Activated gamma-delta T cell treated with anti-CD3 and anti-CD28 coated beads, Interleukin-2, amount 50 U/mL, for 16 hours (primary cell): Measurements from ENCODE around the gene CCDC88C.

Experiments
- DNase-seq: peaks from one replicate; pipeline ENCODE4 v3.0.0-alpha.2; 2020; ENCODE audit warnings: low read depth

The CCDC88C gene

GRCh38 chr14:91363776-91364523, 53.7 kb downstream of the CCDC88C start:
- no peak for DNase-seq

GRCh38 chr14:91361233-91361811, 56.3 kb downstream of the CCDC88C start:
- no peak for DNase-seq

GRCh38 chr14:91360490-91361232, 57.0 kb downstream of the CCDC88C start:
- no peak for DNase-seq

- DNase-seq, result no peak
Measured at GRCh38 chr14:91358654-91359220, 58.9 kb downstream of the CCDC88C start.

- DNase-seq, result no peak
Measured at GRCh38 chr14:91358025-91358319, 59.6 kb downstream of the CCDC88C start.

GRCh38 chr14:91357272-91358024, 60.2 kb downstream of the CCDC88C start:
- no peak for DNase-seq

GRCh38 chr14:91356181-91356763, 61.3 kb downstream of the CCDC88C start:
- no peak for DNase-seq

GRCh38 chr14:91354979-91355685, 62.5 kb downstream of the CCDC88C start:
- DNase-seq, result no peak

GRCh38 chr14:91354221-91354916, 63.3 kb downstream of the CCDC88C start:
- DNase-seq, result no peak

- DNase-seq, result no peak
Measured at GRCh38 chr14:91352728-91353692, 64.6 kb downstream of the CCDC88C start.

GRCh38 chr14:91352053-91352452, 65.6 kb downstream of the CCDC88C start:
- DNase-seq, result no peak

- no peak for DNase-seq
Measured at GRCh38 chr14:91351512-91351862, 66.1 kb downstream of the CCDC88C start.

GRCh38 chr14:91350813-91351511, 66.7 kb downstream of the CCDC88C start:
- DNase-seq, result peak; percentile 44

- DNase-seq, result no peak
Measured at GRCh38 chr14:91350483-91350812, 67.2 kb downstream of the CCDC88C start.

- peak; percentile 65 for DNase-seq
Measured at GRCh38 chr14:91349481-91350074, 68.0 kb downstream of the CCDC88C start.

- no peak for DNase-seq
Measured at GRCh38 chr14:91348845-91349465, 68.7 kb downstream of the CCDC88C start.

- no peak for DNase-seq
Measured at GRCh38 chr14:91346838-91347173, 70.8 kb downstream of the CCDC88C start.

GRCh38 chr14:91344096-91344495, 73.5 kb downstream of the CCDC88C start:
- no peak for DNase-seq
